DND-41 (cell line): ENCODE results near the gene CALM1.

Experiments
- ATAC-seq: fragments of 200-7000 bp; cut with Tn5 transposase; 3 replicates; pipeline ENCODE4 v1.9.1; 2021; ENCODE audit warnings: low read depth; ENCODE audit not compliant: insufficient read depth
- DNase-seq: peaks from one replicate; pipeline ENCODE4 v3.0.0-alpha.2; 2020
- H2AFZ ChIP-seq: 2 replicates; pipeline ENCODE4 v1.6.0; 2012; ENCODE audit warnings: low read depth, low read length
- H3K27ac ChIP-seq: 2 replicates; pipeline ENCODE4 v1.5.1; 2012; ENCODE audit warnings: low read length, inconsistent platforms
- H3K27me3 ChIP-seq: fragments of 200-600 bp; sonication (generic); 2 replicates; pipeline ENCODE4 v1.6.0; 2012; ENCODE audit warnings: low read length, mild to moderate bottlenecking, inconsistent platforms; ENCODE audit not compliant: insufficient read depth, poor library complexity
- H3K36me3 ChIP-seq: 2 replicates; pipeline ENCODE4 v1.5.1; 2012; ENCODE audit warnings: low read length, inconsistent platforms; ENCODE audit not compliant: insufficient read depth
- H3K4me1 ChIP-seq: 2 replicates; pipeline ENCODE4 v1.5.1; 2012; ENCODE audit warnings: mild to moderate bottlenecking, low read length; ENCODE audit not compliant: insufficient read depth
- H3K4me2 ChIP-seq: 2 replicates; pipeline ENCODE4 v1.6.0; 2012; ENCODE audit warnings: mild to moderate bottlenecking, moderate library complexity, low read length, inconsistent platforms; ENCODE audit not compliant: insufficient read depth
- H3K4me3 ChIP-seq, 2 experiments: fragments of 200-600 bp in 1 of 2; shearing (Covaris generic) in 1 of 2; 2 replicates each; pipeline ENCODE4 v1.5.1; 2012 to 2016; ENCODE audit warnings: inconsistent platforms in 2 of 2, low read length in 2 of 2, mild to moderate bottlenecking in 2 of 2, low read depth in 1 of 2, moderate library complexity in 1 of 2
- H3K79me2 ChIP-seq: 2 replicates; pipeline ENCODE4 v1.6.0; 2012; ENCODE audit warnings: low read length, inconsistent platforms; ENCODE audit not compliant: insufficient read depth
- H3K9ac ChIP-seq: 2 replicates; pipeline ENCODE4 v1.6.0; 2012; ENCODE audit warnings: low read depth, mild to moderate bottlenecking, inconsistent platforms, low read length, moderate library complexity
- H3K9me3 ChIP-seq: 2 replicates; pipeline ENCODE4 v1.5.1; 2012; ENCODE audit warnings: low read length, moderate library complexity, mild to moderate bottlenecking, inconsistent platforms; ENCODE audit not compliant: insufficient read depth, severe bottlenecking
- H4K20me1 ChIP-seq: 2 replicates; pipeline ENCODE4 v1.6.0; 2012; ENCODE audit warnings: low read length; ENCODE audit not compliant: insufficient read depth
- EZH2 ChIP-seq: IDR thresholded peaks from 3 replicates; pipeline ENCODE4 v1.6.1; 2012; ENCODE audit warnings: borderline replicate concordance, low read depth, mild to moderate bottlenecking, moderate library complexity, low read length, inconsistent platforms; ENCODE audit not compliant: severe bottlenecking
- TF ChIP-seq, protein P1 (sequence below): IDR thresholded peaks from 2 replicates; pipeline ENCODE4 v1.5.1; 2012; ENCODE audit warnings: borderline replicate concordance, low read length, moderate library complexity, mild to moderate bottlenecking; ENCODE audit not compliant: poor library complexity, severe bottlenecking; ENCODE audit errors: extremely low read depth

Gene CALM1

DNA sequence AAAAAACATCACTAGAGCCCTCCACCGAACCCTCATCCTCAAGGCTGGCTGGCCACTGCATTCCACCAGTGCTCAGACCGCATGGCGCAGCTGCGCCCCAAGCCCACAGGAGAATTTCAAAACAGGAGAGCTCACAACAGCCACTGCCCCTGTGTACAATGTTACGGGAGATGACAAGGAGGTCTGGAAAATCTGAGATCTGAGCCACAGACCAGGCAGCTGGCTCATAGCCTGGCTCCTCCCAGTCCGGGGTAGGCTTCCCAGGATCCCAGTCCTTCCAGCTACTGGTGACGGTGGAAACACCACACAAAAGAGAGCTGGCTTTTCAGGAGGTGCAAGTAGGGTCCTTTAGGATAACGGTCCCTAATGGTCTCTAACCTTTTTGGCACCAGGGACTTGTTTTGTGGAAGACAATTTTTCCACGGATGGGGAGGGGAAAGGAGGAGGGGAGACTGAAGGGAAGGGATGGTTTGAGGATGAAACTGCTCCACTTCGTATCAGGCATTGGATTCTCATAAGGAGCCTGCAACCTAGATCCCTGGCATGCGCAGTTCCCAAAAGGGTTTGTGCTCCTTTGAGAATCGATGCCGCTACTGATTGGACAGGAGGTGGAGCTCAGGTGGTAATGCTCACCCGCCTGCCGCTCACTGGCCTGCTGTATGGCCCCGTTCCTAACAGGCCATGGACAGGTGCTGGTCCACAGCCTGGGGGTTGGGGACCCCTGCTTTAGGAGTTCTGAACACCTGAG is 42.1 kb upstream of the CALM1 start:
- TF ChIP-seq EZH2: no peak
- TF ChIP-seq, protein P1, sequence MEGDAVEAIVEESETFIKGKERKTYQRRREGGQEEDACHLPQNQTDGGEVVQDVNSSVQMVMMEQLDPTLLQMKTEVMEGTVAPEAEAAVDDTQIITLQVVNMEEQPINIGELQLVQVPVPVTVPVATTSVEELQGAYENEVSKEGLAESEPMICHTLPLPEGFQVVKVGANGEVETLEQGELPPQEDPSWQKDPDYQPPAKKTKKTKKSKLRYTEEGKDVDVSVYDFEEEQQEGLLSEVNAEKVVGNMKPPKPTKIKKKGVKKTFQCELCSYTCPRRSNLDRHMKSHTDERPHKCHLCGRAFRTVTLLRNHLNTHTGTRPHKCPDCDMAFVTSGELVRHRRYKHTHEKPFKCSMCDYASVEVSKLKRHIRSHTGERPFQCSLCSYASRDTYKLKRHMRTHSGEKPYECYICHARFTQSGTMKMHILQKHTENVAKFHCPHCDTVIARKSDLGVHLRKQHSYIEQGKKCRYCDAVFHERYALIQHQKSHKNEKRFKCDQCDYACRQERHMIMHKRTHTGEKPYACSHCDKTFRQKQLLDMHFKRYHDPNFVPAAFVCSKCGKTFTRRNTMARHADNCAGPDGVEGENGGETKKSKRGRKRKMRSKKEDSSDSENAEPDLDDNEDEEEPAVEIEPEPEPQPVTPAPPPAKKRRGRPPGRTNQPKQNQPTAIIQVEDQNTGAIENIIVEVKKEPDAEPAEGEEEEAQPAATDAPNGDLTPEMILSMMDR: no peak
- Histone ChIP-seq H3K36me3 (no peaks in the 10 kb centered on the region), H3K4me1 (no peaks in the 10 kb centered on the region), H3K9ac (no peak overlapping the region), H3K79me2 (no peaks in the 10 kb centered on the region), H4K20me1 (no peaks in the 10 kb centered on the region), H2AFZ (no peak overlapping the region), H3K27ac (no peak overlapping the region), H3K9me3 (no peaks in the 10 kb centered on the region), H3K4me2 (no peak overlapping the region), H3K4me3 (no peak overlapping the region), H3K27me3 (no peaks in the 10 kb centered on the region)
- DNase-seq (no peak), ATAC-seq (no peak)

DNA sequence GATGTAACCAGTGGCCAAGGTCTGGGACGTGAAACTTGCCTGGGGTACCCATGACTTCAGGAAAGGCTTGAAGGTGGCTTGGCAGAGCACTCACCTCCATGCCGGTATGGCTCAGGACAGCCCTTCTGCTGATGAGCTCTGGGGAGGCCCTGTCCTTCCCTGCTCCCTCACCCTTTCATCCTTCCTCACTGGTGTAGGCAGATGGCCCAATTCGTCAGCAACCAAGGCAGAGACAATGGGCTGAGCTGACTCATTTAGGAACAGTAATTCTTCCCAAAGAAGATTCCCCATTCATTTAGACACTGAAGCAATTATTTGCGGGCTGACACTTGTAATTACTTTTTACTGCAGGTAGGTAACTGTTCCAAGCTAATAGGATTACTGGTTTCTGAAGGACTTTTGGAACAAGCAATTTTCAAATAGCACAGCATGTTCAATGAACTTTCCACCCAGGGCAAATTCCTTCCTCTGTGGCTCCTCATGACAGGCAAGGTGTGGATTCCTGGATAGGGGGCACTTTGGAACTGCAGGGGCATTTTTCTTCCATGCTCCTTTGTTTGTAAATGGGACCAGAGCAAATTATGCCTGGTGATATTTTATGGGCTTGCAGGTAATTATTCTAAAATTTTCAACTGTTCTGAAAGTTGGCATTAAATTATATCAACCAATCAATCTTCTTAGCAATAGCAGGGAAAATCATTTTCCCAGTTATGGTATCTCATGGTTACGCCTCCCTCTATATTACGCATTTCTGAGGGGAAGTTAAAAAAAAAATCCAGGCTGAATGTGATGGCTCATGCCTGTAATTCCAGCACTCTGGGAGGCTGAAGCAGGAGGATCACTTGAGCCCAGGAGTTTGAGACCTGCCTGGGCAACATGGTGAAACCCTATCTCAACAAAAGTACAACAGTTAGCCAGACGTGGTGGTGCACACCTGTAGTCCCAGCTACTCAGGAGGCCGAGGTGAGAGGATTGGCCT is 41.0 kb upstream of the CALM1 start:
- DNase-seq (no peak), ATAC-seq (no peak)
- no peak overlapping the region for H3K4me3 ChIP-seq
- H3K9me3 ChIP-seq: no peaks in the 10 kb centered on the region
- H3K9ac ChIP-seq: no peak overlapping the region
- TF ChIP-seq, protein P1: no peak
- TF ChIP-seq EZH2: no peak
- H3K4me1 ChIP-seq: no peaks in the 10 kb centered on the region
- H3K4me2 ChIP-seq: no peak overlapping the region
- H3K36me3 ChIP-seq: no peaks in the 10 kb centered on the region
- no peak overlapping the region for H2AFZ ChIP-seq
- no peaks in the 10 kb centered on the region for H4K20me1 ChIP-seq
- no peaks in the 10 kb centered on the region for H3K27me3 ChIP-seq
- H3K79me2 ChIP-seq: no peaks in the 10 kb centered on the region
- no peak overlapping the region for H3K27ac ChIP-seq

DNA sequence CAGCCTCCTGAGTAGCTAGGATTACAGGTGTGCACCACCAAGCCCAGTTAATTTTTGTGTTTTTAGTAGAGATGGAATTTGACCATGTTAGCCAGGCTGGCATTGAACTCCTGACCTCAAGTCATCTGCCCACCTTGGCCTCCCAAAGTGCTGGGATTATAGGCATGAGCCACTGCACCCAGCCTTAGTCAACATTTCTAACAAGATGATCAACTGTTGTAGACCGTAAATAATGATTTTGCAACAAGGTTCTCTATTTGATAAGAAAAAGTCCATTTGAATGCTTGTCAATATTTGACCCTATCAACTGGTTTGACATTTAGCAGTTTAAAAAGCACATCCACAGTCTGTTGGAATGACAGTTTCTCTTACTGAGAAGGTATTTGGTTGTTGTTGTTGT is 39.9 kb upstream of the CALM1 start:
- DNase-seq: no peak

More for the DNA sequence above, 39.9 kb upstream of the CALM1 start:
- H3K27me3 ChIP-seq: no peaks in the 10 kb centered on the region
- H3K79me2 ChIP-seq: no peaks in the 10 kb centered on the region
- H3K4me3 ChIP-seq: no peak overlapping the region
- TF ChIP-seq, protein P1: no peak
- no peak overlapping the region for H3K4me2 ChIP-seq
- H3K4me1 ChIP-seq: no peaks in the 10 kb centered on the region
- no peaks in the 10 kb centered on the region for H3K36me3 ChIP-seq
- no peaks in the 10 kb centered on the region for H3K9me3 ChIP-seq
- H4K20me1 ChIP-seq: no peaks in the 10 kb centered on the region
- H3K9ac ChIP-seq: no peak overlapping the region
- no peak overlapping the region for H2AFZ ChIP-seq
- H3K27ac ChIP-seq: no peak overlapping the region
- ATAC-seq: no peak
